Testis (tissue), 3 donors: ENCODE results near the gene PDE6A. TPM values are rescaled to one million over a fixed set of nuclear protein-coding genes. Genes with fewer than 3 reads are reported as not detected.

Experiments
- DNase-seq: peaks from one replicate; pipeline ENCODE4 v3.0.0-alpha.2; 2019
- H3K27ac ChIP-seq, 2 donors: fragments of 200-600 bp; sonication (generic); one replicate each; pipeline ENCODE4 v1.5.1; 2019
- H3K27me3 ChIP-seq: fragments of 200-600 bp; sonication (generic); one replicate; pipeline ENCODE4 v1.5.1; 2019
- H3K36me3 ChIP-seq: fragments of 200-600 bp; sonication (generic); one replicate; pipeline ENCODE4 v1.5.1; 2017; ENCODE audit warnings: low read depth; ENCODE audit errors: missing control alignments
- H3K4me1 ChIP-seq: fragments of 200-600 bp; sonication (generic); one replicate; pipeline ENCODE4 v1.5.1; 2019
- H3K4me3 ChIP-seq, 2 donors: fragments of 200-600 bp; sonication (generic); one replicate each; pipeline ENCODE4 v1.5.1; 2017 to 2019
- H3K9me3 ChIP-seq: fragments of 200-600 bp; sonication (generic); one replicate; pipeline ENCODE4 v1.5.1; 2017
- CTCF ChIP-seq, 3 experiments: fragments of 450-650 bp in 2 of 3; fragments of 200-600 bp in 1 of 3; sonication (generic) in 1 of 3; IDR thresholded peaks; one replicate each; pipeline ENCODE4 v1.5.1; 2016 to 2019; ENCODE audit warnings: antibody characterized with exemption in 3 of 3, mild to moderate bottlenecking in 2 of 3, moderate library complexity in 1 of 3
- POLR2A ChIP-seq: fragments of 450-650 bp; IDR thresholded peaks from one replicate; pipeline ENCODE4 v1.6.1; 2017; ENCODE audit warnings: antibody characterized with exemption, mild to moderate bottlenecking, moderate library complexity
- WGBS, 2 donors: methylation state at CpG; one replicate each; pipeline ENCODE4 v1.1.5; 2018; 5-methylcytosine and 5-hydroxymethylcytosine counted together
- intact Hi-C: fragments of 100-400 bp; cut with DNase I; formaldehyde crosslinking; loops from one replicate; pipeline ENCODE4 v1.15.1; 2023; ENCODE audit warnings: low total_unique reads
- polyA plus RNA-seq: library from polyadenylated mRNA; stranded (reverse); fragments of 350-450 nt; fragmentation: Illumina TruSeq; extraction: RNeasy Lipid Tissue Mini Kit (QIAGEN cat#74804); gene quantifications from one replicate; pipeline ENCODE4 v1.2.3, GENCODE V29; 2014; ENCODE audit warnings: low read depth, low replicate concordance; ENCODE audit not compliant: insufficient read depth
- total RNA-seq, 2 donors: library from RNA; depleted of rRNA; stranded (reverse); fragments of >200 nt; gene quantifications; one replicate each; pipeline ENCODE4 v1.2.3, GENCODE V29; 2016

The PDE6A gene
- total and polyA plus RNA-seq, 3 donors from 2014 or later, result 2.9 to 4.6 (median 3.2) TPM

- Histone ChIP-seq H3K27me3 (no peaks in the 10 kb centered on the region), H3K4me3 (no peak overlapping the region), H3K27ac (no peak overlapping the region), H3K9me3 (no peaks in the 10 kb centered on the region), H3K4me1 (peaks cover 9% of the 10 kb centered on the region), H3K36me3 (no peaks in the 10 kb centered on the region)
- DNase-seq, result no peak
- TF ChIP-seq CTCF (IDR thresholded peaks at IDR 0.05), result no peak
- TF ChIP-seq POLR2A, result no peak
- 82 to 89% methylated on average over 5 of the region's 5 CpGs for WGBS, 2 donors
- intact Hi-C loops, result no loop called here
These were observed 3.5 kb downstream of the PDE6A start for GRCh38 chr5:149940941-149941644.

GRCh38 chr5:149940077-149940574 lies 4.5 kb downstream of the PDE6A start:
- WGBS, 2 donors, result 82 to 91% methylated on average over 9 of the region's 9 CpGs
- intact Hi-C loops, result no loop called here
- Histone ChIP-seq H3K27ac (no peak overlapping the region), H3K4me3 (no peak overlapping the region), H3K9me3 (no peaks in the 10 kb centered on the region), H3K27me3 (no peaks in the 10 kb centered on the region), H3K4me1 (peaks cover 15% of the 10 kb centered on the region), H3K36me3 (no peaks in the 10 kb centered on the region)
- no peak for DNase-seq
- TF ChIP-seq CTCF (IDR thresholded peaks at IDR 0.05) (no peak), POLR2A (no peak)

DNA sequence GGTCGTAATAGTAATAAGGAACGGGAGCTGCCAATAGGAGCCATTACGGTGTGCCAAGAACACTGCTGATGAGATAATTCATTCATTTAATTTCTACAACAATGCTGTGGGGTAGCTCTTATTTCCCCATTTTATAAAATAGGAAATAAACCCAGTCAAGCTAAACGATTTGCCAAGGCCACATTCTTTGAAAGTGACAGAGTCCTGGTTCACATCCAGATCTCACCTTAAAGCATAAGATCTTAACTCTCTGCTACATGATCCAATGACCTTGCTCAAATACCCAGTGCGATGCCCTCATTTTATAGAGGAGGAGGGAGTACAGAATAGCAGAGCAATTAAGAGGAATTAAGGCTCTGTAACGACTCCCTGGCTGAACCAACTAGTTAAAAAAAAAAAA lies 5.0 kb downstream of the PDE6A start:
- Histone ChIP-seq H3K9me3 (no peaks in the 10 kb centered on the region), H3K27me3 (no peaks in the 10 kb centered on the region), H3K4me1 (peaks cover 15% of the 10 kb centered on the region), H3K36me3 (no peaks in the 10 kb centered on the region), H3K27ac (no peak overlapping the region), H3K4me3 (no peak overlapping the region)
- no peak for DNase-seq
- 50 to 58% methylated on average over 6 of the region's 6 CpGs for WGBS, 2 donors
- intact Hi-C loops, result no loop called here
- TF ChIP-seq CTCF (IDR thresholded peaks at IDR 0.05) (no peak), POLR2A (no peak)

DNA sequence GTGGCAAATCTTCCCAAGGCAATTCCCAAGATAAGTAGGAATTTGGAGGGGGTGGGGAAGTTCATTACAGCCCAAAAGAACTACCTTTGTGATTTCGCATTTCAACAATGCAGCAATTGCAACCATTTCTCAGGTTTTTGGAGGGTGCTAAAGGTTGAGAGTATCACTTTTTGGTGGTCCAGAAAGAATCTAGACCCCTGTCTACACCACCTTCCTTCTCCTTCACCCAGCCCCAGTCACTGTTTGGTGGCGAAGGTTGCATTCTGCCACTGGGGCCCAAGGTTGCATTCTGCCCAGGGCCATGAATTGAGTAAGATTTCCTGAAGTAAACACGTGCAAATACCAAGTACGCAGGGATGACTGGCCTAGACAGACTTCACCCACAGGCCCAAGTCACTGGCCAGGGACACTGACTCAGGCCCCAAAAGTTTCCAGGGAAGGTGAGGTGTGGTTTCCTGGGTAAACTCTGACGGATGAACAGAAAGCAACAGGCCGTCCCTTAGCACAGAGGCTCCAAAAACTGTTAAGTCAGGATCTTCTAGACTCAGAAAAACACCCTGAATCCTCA lies 5.7 kb downstream of the PDE6A start:
- intact Hi-C loops, result no loop called here
- no peak for DNase-seq
- no peaks in the 10 kb centered on the region for H3K9me3 ChIP-seq
- 80 to 89% methylated on average over 6 of the region's 6 CpGs for WGBS, 2 donors
- peaks cover 15% of the 10 kb centered on the region for H3K4me1 ChIP-seq
- no peaks in the 10 kb centered on the region for H3K27me3 ChIP-seq
- H3K36me3 ChIP-seq, result no peaks in the 10 kb centered on the region
- H3K27ac ChIP-seq, result no peak overlapping the region
- no peak for TF ChIP-seq POLR2A
- no peak for TF ChIP-seq CTCF (IDR thresholded peaks at IDR 0.05)
- H3K4me3 ChIP-seq, result no peak overlapping the region
